A172 (cell line): Measurements from ENCODE around the gene IFITM5. TPM values are rescaled to one million over a fixed set of nuclear protein-coding genes. Genes with fewer than 3 reads are reported as not detected.

Experiments used
- DNase-seq: peaks from one replicate; pipeline ENCODE4 v3.0.0-alpha.2; 2015; ENCODE audit warnings: low spot score
- total RNA-seq: library from RNA; depleted of rRNA; stranded (reverse); fragments of >200 nt; shearing (Covaris generic); gene quantifications from 2 replicates; pipeline ENCODE4 v1.2.3, GENCODE V29; 2014

Gene IFITM5
- total RNA-seq, 1 experiment from 2014 or later, result not detected

GRCh38 chr11:284105-285020 is 15.0 kb downstream of the IFITM5 start:
- no peak for DNase-seq

- no peak for DNase-seq
Observed at GRCh38 chr11:283405-284104, 15.8 kb downstream of the IFITM5 start.

GRCh38 chr11:282630-283360 is 16.5 kb downstream of the IFITM5 start:
- no peak for DNase-seq

GRCh38 chr11:282171-282570 is 17.2 kb downstream of the IFITM5 start:
- no peak for DNase-seq

GRCh38 chr11:281486-282161 is 17.7 kb downstream of the IFITM5 start:
- no peak for DNase-seq

- no peak for DNase-seq
Observed at GRCh38 chr11:280706-281485, 18.4 kb downstream of the IFITM5 start.

- DNase-seq, result no peak
Observed at GRCh38 chr11:279966-280705, 19.2 kb downstream of the IFITM5 start.

- DNase-seq, result no peak
Observed at GRCh38 chr11:279040-279965, 20.0 kb downstream of the IFITM5 start.

GRCh38 chr11:278001-278951 is 21.1 kb downstream of the IFITM5 start, which contains the start of gene NLRP6:
NLRP6 (plus strand) TSS chr11:278407; CDS start chr11:278570, 163 bp downstream.
- no peak for DNase-seq

GRCh38 chr11:276219-276618 is 23.1 kb downstream of the IFITM5 start:
- DNase-seq, result no peak

GRCh38 chr11:272931-273198 is 26.5 kb downstream of the IFITM5 start:
- DNase-seq, result no peak

- DNase-seq, result no peak
Observed at GRCh38 chr11:272195-272930, 27.0 kb downstream of the IFITM5 start.

GRCh38 chr11:271319-271715 is 28.0 kb downstream of the IFITM5 start:
- DNase-seq, result no peak

- no peak for DNase-seq
Observed at GRCh38 chr11:270451-271318, 28.6 kb downstream of the IFITM5 start.

- no peak for DNase-seq
Observed at GRCh38 chr11:269146-269890, 30.0 kb downstream of the IFITM5 start.

GRCh38 chr11:268716-269145 is 30.6 kb downstream of the IFITM5 start:
- peak; percentile 86 for DNase-seq
